K562 (cell line): ENCODE results near the gene CSNK1D. TPM values are rescaled to one million over a fixed set of nuclear protein-coding genes. Genes with fewer than 3 reads are reported as not detected.

Experiments
- ATAC-seq: fragments of 200-7000 bp; cut with Tn5 transposase; 3 replicates; pipeline ENCODE4 v1.9.1; 2020; ENCODE audit warnings: moderate library complexity
- BruUV-seq: library from RNA; stranded (reverse); fragments of 400-500 nt; replicated peaks from 2 replicates; lab custom pipeline; 2021; lab: Mats Ljungman, UMichigan
- CTCF ChIA-PET: fragments of 300-600 bp; formaldehyde crosslinking; extraction: SDS; loops from one replicate; lab custom pipeline; 2021; ENCODE audit warnings: low intra/inter-chr PET ratio; lab: Yijun Ruan, JAX
- POLR2A ChIA-PET: fragments of 300-600, 350-650 bp; sonication (Branson Sonifier 250); formaldehyde crosslinking; extraction: SDS; loops from one replicate; lab custom pipeline; 2021; ENCODE audit warnings: antibody characterized with exemption, inconsistent platforms; lab: Yijun Ruan, JAX
- DNase-seq, 4 experiments: peaks; one replicate each; pipeline versions ENCODE4 v3.0.0 to v3.0.0-alpha.2; 2011 to 2018; ENCODE audit warnings: low spot score in 3 of 4, mixed read lengths in 3 of 4; ENCODE audit errors: extremely low read depth in 1 of 4
- FAIRE-seq: peaks from 2 replicates; lab custom pipeline; 2011; peaks lifted over from hg19 to GRCh38; lab: Jason Lieb, UNC
- H2AFZ ChIP-seq: 2 replicates; pipeline ENCODE4 v1.6.0; 2011; ENCODE audit warnings: low read depth, low read length, control low read depth, inconsistent platforms
- H3K27ac ChIP-seq: fragments of 200-600 bp; 3 replicates; pipeline ENCODE4 v1.8.0; 2011; ENCODE audit warnings: low read depth, mild to moderate bottlenecking, control low read depth, inconsistent platforms, low read length, moderate library complexity, mixed read lengths; ENCODE audit errors: extremely low read depth
- H3K27me3 ChIP-seq, 2 experiments: fragments of 300-600 bp in 1 of 2; 2 replicates in 1 of 2; 3 replicates in 1 of 2; pipeline versions ENCODE4 v1.6.0 to v1.8.0; 2011; ENCODE audit warnings: inconsistent platforms in 2 of 2, low read length in 2 of 2, mild to moderate bottlenecking in 1 of 2, mixed read lengths in 1 of 2, moderate library complexity in 1 of 2; ENCODE audit not compliant: control insufficient read depth in 2 of 2, insufficient read depth in 2 of 2
- H3K36me3 ChIP-seq: fragments of 300-600 bp; 3 replicates; pipeline ENCODE4 v1.8.0; 2011; ENCODE audit warnings: mild to moderate bottlenecking, low read length, inconsistent platforms; ENCODE audit not compliant: control insufficient read depth, insufficient read depth
- H3K4me1 ChIP-seq, 2 experiments: fragments of 200-600 bp in 1 of 2; replicated peaks in 1 of 2; 2 replicates in 1 of 2; 3 replicates in 1 of 2; pipeline versions ENCODE4 v1.5.1 to v1.8.0; 2011; ENCODE audit warnings: inconsistent platforms in 2 of 2, low read length in 2 of 2, mild to moderate bottlenecking in 1 of 2, mixed read lengths in 1 of 2, moderate library complexity in 1 of 2; ENCODE audit not compliant: control insufficient read depth in 2 of 2, insufficient read depth in 2 of 2
- H3K4me2 ChIP-seq: 2 replicates; pipeline ENCODE4 v1.6.1; 2011; ENCODE audit warnings: low read length, control low read depth, inconsistent platforms, mixed read lengths; ENCODE audit not compliant: insufficient read depth
- H3K4me3 ChIP-seq: fragments of 200-600 bp; sonication (generic), shearing (Covaris generic); 2 replicates; pipeline ENCODE4 v1.5.1; 2016; ENCODE audit warnings: control low read depth, inconsistent platforms
- H3K79me2 ChIP-seq: fragments of 200-600 bp; 3 replicates; pipeline ENCODE4 v1.8.0; 2011; ENCODE audit warnings: low read length, inconsistent platforms; ENCODE audit not compliant: control insufficient read depth, insufficient read depth
- H3K9ac ChIP-seq, 2 experiments: 2 replicates each; pipeline versions ENCODE4 v1.6.0 to v1.6.1; 2011; ENCODE audit warnings: low read depth in 2 of 2, low read length in 2 of 2, control low read depth in 1 of 2, inconsistent platforms in 1 of 2, mild to moderate bottlenecking in 1 of 2, mixed read lengths in 1 of 2; ENCODE audit not compliant: insufficient read depth in 1 of 2
- H3K9me1 ChIP-seq: one replicate; pipeline ENCODE4 v1.6.0; 2011; ENCODE audit warnings: inconsistent platforms, mild to moderate bottlenecking, low read length, moderate library complexity; ENCODE audit not compliant: control insufficient read depth, insufficient read depth
- H3K9me3 ChIP-seq: replicated peaks from 2 replicates; pipeline ENCODE4 v1.5.1; 2011; ENCODE audit warnings: low read depth, low read length, inconsistent platforms; ENCODE audit not compliant: control insufficient read depth, insufficient read depth
- H4K20me1 ChIP-seq: replicated peaks from 2 replicates; pipeline ENCODE4 v1.6.1; 2011; ENCODE audit warnings: low read length, inconsistent platforms, mixed read lengths; ENCODE audit not compliant: control insufficient read depth, insufficient read depth
- CBX3 ChIP-seq, 2 experiments: IDR thresholded peaks; 1 replicate in 1 of 2; 2 replicates in 1 of 2; pipeline ENCODE4 v1.6.1; 2012; ENCODE audit warnings: inconsistent platforms in 2 of 2, low read length in 2 of 2, borderline replicate concordance in 1 of 2, control low read depth in 1 of 2
- HNRNPL ChIP-seq: fragments of 200-400 bp; formaldehyde crosslinking; IDR thresholded peaks from 2 replicates; pipeline ENCODE4 v1.6.1; 2017; ENCODE audit warnings: low read depth, mild to moderate bottlenecking, low read length
- KLF13 ChIP-seq: fragments of 450-650 bp; IDR thresholded peaks from 2 replicates; pipeline ENCODE4 v1.6.1; 2016; ENCODE audit warnings: missing genetic modification characterization, low read depth, mild to moderate bottlenecking, missing compliant biosample characterization, moderate library complexity, borderline replicate concordance
- L3MBTL2 ChIP-seq: fragments of 450-650 bp; IDR thresholded peaks from 2 replicates; pipeline ENCODE4 v1.6.1; 2016; ENCODE audit warnings: mild to moderate bottlenecking, moderate library complexity
- MCM5 ChIP-seq: fragments of 450-650 bp; IDR thresholded peaks from 2 replicates; pipeline ENCODE4 v1.6.1; 2016; ENCODE audit warnings: low read depth
- RAD51 ChIP-seq: fragments of 450-650 bp; IDR thresholded peaks from 2 replicates; pipeline ENCODE4 v1.7.1; 2016; ENCODE audit warnings: low read depth, mild to moderate bottlenecking, borderline replicate concordance
- SIX5 ChIP-seq, 2 experiments: IDR thresholded peaks; 2 replicates each; pipeline ENCODE4 v1.6.1; 2011; ENCODE audit warnings: low read length in 2 of 2, borderline replicate concordance in 1 of 2, low read depth in 1 of 2, mild to moderate bottlenecking in 1 of 2, moderate library complexity in 1 of 2; ENCODE audit not compliant: insufficient read depth in 1 of 2
- TFAP4 ChIP-seq: sonication (generic); formaldehyde crosslinking; IDR thresholded peaks from 2 replicates; pipeline ENCODE4 v1.8.0; 2022; ENCODE audit warnings: missing genetic modification reagents, mild to moderate bottlenecking, moderate library complexity, borderline replicate concordance
- VEZF1 ChIP-seq: fragments of 200-800 bp; sonication (Bioruptor generic); IDR thresholded peaks from 2 replicates; pipeline ENCODE4 v1.6.1; 2017; ENCODE audit warnings: missing genetic modification characterization, missing compliant biosample characterization
- ZNF592 ChIP-seq: fragments of 450-650 bp; IDR thresholded peaks from 2 replicates; pipeline ENCODE4 v1.6.1; 2017; ENCODE audit warnings: antibody characterized with exemption, mild to moderate bottlenecking
- ZNF644 ChIP-seq: fragments of 200-800 bp; sonication (Bioruptor generic); IDR thresholded peaks from 2 replicates; pipeline ENCODE4 v1.6.1; 2016; ENCODE audit warnings: low read depth, missing genetic modification characterization, missing compliant biosample characterization
- WGBS: fragments of 100-300 bp; shearing (Covaris generic); methylation state at CpG from one replicate; pipeline ENCODE4 v1.1.6; 2016; ENCODE audit warnings: low coverage, mixed read lengths; ENCODE audit not compliant: insufficient coverage; ENCODE audit errors: missing lambda C conversion rate; 5-methylcytosine and 5-hydroxymethylcytosine counted together
- in situ Hi-C: fragments of 300-500 bp; cut with MboI; formaldehyde crosslinking; loops from 4 replicates; pipeline ENCODE4 v1.15.0; 2018; ENCODE audit warnings: inconsistent platforms, mixed read lengths
- intact Hi-C: fragments of 100-400 bp; cut with micrococcal nuclease; formaldehyde crosslinking; loops from 2 replicates; pipeline ENCODE4 v1.14.2; 2022
- polyA plus RNA-seq, 8 experiments: library from polyadenylated mRNA; depleted of rRNA in 4 of 8; stranded (reverse) in 5 of 8; unstranded in 3 of 8; fragments of >200 nt; fragmentation: Nextera tagmentation in 2 of 8; fragmentation: Illumina TruSeq in 1 of 8; extraction: Ambion mirVana in 2 of 8; extraction: Trizol in 1 of 8; gene quantifications; 2 replicates each; pipeline versions ENCODE4 v1.2.1 to v1.2.3, GENCODE V29; 2011 to 2014; ENCODE audit warnings: inconsistent platforms in 1 of 8, missing spikeins in 1 of 8
- total RNA-seq, 7 experiments: library from RNA; depleted of rRNA in 6 of 7; stranded (reverse); fragments of >200 nt in 6 of 7; fragmentation: Illumina TruSeq in 2 of 7; extraction: Trizol in 2 of 7; gene quantifications; 2 replicates each; pipeline versions ENCODE4 v1.2.1 to v1.2.3, GENCODE V29; 2011 to 2021; ENCODE audit warnings: low replicate concordance in 1 of 7

The CSNK1D gene
- total and polyA plus RNA-seq, 9 of the 15 experiments (the other 6 are each of a cell fraction or from before 2014, with no cell fraction given), result 6.5 to 133 (median 41.3) TPM

- no peak for TF ChIP-seq SIX5 (IDR thresholded peaks at IDR 0.05; ENCODE audit: borderline replicate concordance in 1 of 2, insufficient read depth in 1 of 2, low read depth in 1 of 2, low read length in 2 of 2)
- TF ChIP-seq, all 486 proteins: peak for 3
Observed at GRCh38 chr17:82242698-82242976, 30.9 kb downstream of the CSNK1D start (continued).

GRCh38 chr17:82241926-82242697, 31.4 kb downstream of the CSNK1D start:
- DNase-seq, result peak; percentile 68 to 83 (median 76)
- CTCF ChIA-PET, result no interaction called here
- H3K4me2 ChIP-seq, result peak overlapping the region; percentile 50
- FAIRE-seq, result peak; percentile 84
- in situ Hi-C loops (loop anchor here (5.0 kb wide), 1 partner anchor 65 kb away; no protein-coding TSS in a partner anchor), intact Hi-C loops (no loop called here)
- peaks cover 44 to 92% of the 10 kb centered on the region in 2 experiments for H3K4me1 ChIP-seq
- no peaks in the 10 kb centered on the region for H3K9me1 ChIP-seq
- ATAC-seq, result peak; percentile 73
- H3K9ac ChIP-seq, result peak overlapping the region; percentile 50 to 90
- WGBS, result 34% methylated on average over 16 of the region's 20 CpGs
- peak overlapping the region; percentile 76 for H3K27ac ChIP-seq
- H3K27me3 ChIP-seq, result no peaks in the 10 kb centered on the region
- 0 out of 2 replicates have a peak, but pooled peaks cover 2% of the 10 kb centered on the region for H4K20me1 ChIP-seq
- H3K9me3 ChIP-seq, result no peaks in the 10 kb centered on the region
- H3K79me2 ChIP-seq, result peaks cover 48% of the 10 kb centered on the region
- BruUV-seq, result no TSS peak
- no peak overlapping the region for H3K4me3 ChIP-seq
- POLR2A ChIA-PET, result interaction anchor here (0.6 to 2.7 kb wide), 16 partner anchors 7 to 143 kb away, joined by 3 to 20 read pairs (median 4); no protein-coding TSS in a partner anchor
- no peak overlapping the region for H2AFZ ChIP-seq
- H3K36me3 ChIP-seq, result peaks cover 60% of the 10 kb centered on the region
- no peak for TF ChIP-seq RAD51
- TF ChIP-seq ZNF592, result peak; percentile 72
- TF ChIP-seq CBX3 (IDR thresholded peaks at IDR 0.05; ENCODE audit: borderline replicate concordance in 1 of 2, low read length in 2 of 2), result no peak
- no peak for TF ChIP-seq MCM5
- peak; percentile 81 for TF ChIP-seq VEZF1
- peak; percentile 50; the same call in 1 of the 2 replicates for TF ChIP-seq TFAP4 (CRISPR knock-in tag)
- 0 out of 2 replicates have a peak, but pooled peaks have one; percentile 15 for TF ChIP-seq HNRNPL
- peak; percentile 11; the same call in 1 of the 2 replicates for TF ChIP-seq L3MBTL2
- no peak for TF ChIP-seq KLF13 (tag)
- no peak for TF ChIP-seq ZNF644 (tag)
